HPDE6-E6E7 (cell line): ENCODE results near the gene IL4.

Source experiments
- DNase-seq: peaks from one replicate; pipeline ENCODE4 v3.0.0; 2011; ENCODE audit warnings: missing footprints; ENCODE audit errors: extremely low spot score

Gene IL4

DNA sequence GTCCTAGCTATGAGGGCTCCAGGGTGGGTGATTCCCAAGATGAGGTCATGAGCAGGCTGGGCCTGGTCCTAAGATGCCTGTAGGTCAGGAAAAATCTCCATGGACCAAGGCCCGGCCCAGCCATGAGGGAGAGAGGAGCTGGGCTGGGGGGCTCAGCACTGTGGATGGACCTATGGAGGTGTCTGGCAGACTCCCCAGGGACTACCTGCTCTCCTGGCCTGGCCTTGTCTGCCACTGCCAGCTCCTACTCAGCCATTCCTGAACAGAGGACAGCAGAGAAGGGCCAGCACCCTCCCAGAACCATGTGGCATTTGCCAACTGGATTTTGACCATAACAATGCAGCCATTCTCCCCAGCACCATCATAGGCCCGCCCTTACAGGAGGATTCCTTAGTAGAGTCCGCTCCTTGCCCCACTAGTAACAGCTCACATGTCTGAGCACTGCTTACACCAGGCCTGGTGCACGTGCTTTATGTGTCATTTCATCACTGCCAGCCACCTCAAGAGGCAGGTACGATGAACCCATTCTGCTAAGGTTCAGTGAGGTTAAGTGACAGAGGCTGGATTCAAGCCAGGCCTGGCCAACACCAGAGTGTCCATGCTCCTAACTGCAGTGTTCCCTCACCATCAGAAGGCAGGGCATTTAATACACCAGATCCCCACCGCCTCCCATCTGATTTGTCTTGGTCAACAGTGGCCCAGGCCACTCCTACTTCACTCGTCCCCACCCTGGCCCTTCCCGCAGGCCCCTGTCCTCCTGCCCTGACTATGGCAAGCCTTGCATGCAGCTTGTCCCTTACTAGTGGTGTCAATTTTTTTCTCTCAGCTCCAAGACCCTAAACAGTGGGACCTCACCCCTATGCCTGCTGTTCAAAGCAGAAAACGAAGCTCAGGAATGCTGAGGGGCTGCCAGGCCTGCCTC lies 15.1 kb upstream of the IL4 start:
- DNase-seq, result no peak

GRCh38 chr5:132659598-132660493 lies 13.9 kb upstream of the IL4 start:
- DNase-seq, result no peak

GRCh38 chr5:132661231-132662003 lies 12.4 kb upstream of the IL4 start:
- no peak for DNase-seq

- DNase-seq, result no peak
Measured at GRCh38 chr5:132662004-132662401, 11.8 kb upstream of the IL4 start.

DNA sequence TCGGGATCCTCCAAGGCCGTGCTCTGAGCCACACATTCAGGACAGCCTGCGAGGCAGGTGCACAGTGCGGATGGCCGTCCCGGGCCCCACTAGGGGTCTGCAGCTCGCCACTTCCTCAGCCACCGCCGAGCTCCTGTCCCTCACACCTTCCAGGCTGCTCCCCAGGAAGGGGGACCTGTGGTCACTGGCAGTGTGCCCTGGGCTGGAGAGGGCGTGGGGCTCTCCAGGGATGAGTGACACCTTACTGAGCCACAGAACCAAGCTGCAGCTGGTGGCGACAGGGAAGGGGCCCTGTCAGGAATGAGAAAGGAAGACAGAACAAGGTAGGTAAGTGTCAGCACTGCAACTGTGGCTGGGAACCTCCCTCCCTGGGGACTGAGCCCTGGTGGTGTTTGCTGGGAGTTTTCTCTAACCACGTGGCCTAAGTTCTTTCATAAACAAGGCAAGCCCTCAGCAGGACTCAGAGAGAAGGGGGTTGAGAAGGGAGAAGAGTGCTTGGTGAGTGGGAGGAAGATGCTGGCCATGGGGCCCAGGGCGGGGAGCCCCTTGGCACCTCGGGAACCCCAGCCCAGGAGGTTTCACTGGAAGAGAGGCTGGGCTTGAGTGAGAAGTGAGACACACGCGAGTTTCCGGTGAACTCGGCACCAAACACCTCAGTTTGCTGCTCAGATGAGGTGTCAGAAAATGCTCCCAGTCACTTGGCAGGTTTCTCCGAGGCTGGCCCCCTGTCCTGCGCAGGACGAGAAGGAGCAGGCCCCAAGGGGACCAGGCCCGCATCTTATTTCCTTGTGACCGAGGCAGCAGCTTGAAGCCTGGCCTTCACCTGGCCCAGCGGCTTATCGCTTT lies 10.6 kb upstream of the IL4 start:
- DNase-seq, result no peak

- DNase-seq, result no peak
Measured at GRCh38 chr5:132663771-132664695, 9.8 kb upstream of the IL4 start.

- DNase-seq, result no peak
Measured at GRCh38 chr5:132664696-132665209, 9.0 kb upstream of the IL4 start.

- DNase-seq, result no peak
Measured at GRCh38 chr5:132665574-132666080, 8.2 kb upstream of the IL4 start.

DNA sequence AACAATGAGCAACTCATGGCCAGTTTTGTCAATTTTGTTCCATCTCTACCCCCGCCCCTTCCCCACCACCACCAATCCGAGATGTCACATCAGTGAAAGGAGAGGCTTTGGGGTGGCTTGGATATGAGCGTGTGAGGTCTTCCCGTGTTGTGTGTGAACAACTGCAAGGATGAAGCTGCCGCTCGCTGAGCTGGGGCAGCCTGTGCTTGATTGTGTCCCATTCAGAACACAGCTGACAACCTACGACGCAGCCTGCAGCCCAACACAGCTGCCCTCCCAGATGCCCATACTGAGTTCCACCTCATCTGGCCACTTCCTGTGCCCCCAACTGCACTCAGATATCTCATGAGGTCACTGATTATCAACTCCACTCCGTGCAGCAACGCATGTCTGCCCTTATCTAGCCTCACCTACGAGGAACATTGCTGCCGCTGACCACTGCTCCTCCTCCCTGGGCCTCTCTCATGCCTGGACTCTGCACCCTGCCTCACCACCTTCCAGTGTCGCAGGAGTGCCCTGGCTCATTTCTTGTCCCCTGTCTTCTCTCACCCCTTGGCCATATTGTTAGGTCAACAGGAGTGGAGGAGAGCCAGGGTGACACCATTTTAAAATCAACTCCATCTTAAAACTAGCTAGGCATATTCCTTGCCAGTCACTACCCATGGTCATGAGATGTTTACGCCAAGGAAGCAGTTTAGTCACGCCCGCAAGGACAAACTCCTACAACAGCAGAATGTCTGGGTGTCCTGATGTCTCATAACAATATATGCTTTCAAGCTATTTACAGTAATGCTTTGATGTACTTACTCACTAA lies 7.3 kb upstream of the IL4 start:
- DNase-seq, result no peak

- no peak for DNase-seq
Measured at GRCh38 chr5:132667309-132667708, 6.5 kb upstream of the IL4 start.

DNA sequence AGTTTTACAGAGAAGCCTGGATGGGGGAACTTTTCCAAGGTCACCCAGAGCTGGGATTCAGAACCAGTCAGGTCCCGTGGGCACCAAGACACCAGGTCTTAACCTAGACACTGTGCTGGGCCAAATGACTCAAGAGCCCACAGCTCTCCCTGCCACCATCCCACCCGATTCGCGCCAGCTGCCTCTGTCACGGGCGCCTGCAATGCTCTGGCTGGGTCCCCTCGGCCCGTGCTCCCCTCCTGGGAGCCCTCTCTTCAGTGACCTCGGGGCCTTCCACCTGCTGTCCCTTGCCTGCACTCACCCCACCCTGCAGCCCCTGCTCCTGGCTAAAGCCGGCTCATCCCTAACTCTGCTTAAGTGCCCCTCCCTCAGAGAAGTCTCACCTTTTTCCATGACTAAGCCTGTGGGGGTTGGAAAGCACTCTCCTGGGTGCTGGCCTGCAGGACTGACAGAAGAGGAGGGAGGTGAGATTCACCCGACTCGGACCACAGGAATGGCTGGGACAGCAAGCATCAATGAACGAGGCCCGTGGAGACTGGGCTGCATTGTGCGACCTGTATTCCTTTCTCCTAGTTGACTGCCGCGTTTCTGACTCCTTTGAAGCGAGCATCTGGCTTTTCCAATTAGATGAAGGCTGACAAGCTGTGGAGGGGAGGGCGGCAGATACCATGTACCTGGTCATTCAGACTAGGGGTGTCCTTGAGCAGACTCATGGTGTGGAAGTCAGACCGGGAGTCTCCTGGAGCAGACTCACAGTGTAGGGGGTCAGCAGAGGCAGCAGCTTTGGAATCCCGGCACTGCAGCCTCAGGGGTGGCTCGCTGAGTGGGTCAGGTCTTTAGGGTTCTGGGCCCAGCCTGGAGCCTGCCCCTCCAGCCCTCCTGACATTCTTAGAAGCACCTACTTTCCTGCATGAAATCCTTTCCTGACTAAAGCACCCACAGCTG lies 5.8 kb upstream of the IL4 start:
- no peak for DNase-seq

GRCh38 chr5:132668706-132669454 lies 4.9 kb upstream of the IL4 start:
- DNase-seq, result no peak

DNA sequence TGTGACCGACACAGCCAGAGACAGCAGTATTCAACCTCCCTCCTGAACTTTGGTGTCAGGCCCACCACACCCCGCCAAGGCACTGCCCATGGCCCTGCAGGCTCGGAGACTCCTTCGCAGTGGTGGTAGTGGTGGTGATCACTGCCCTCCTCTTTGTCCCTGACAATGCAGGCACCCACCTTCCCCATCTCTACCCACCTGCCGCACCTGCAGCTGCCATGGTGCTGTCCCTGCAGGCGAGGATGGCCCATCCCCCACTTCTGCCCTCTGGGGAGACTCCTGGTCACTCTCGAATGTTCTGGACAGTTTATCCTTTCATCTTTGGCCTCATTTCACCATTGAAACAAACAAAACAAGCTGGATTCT lies 4.4 kb upstream of the IL4 start:
- no peak for DNase-seq

- no peak for DNase-seq
Measured at GRCh38 chr5:132669966-132670882, 3.6 kb upstream of the IL4 start.

DNA sequence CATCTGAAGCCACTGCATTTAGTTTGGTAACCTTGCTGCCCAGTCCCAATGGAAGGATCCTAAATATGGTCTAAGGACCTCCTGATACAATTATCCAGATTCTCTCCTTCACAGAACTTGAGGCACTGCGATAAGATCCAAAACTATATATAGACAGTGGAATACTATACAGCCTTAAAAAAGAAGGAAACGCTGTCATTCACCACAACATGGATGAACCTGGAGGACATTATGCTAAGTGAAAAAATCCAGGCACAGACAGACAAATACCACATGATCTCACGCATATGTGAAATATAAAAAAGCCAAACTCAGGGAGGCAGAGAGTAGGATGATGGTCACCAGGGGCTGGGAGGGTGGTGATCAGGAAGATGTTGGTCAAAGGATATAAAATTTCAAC lies 2.8 kb upstream of the IL4 start:
- no peak for DNase-seq

GRCh38 chr5:132673488-132673887 lies 301 bp upstream of the IL4 start:
- DNase-seq, result no peak
